Measurements from ENCODE around the gene CSNK2A1.

- no peak for TF ChIP-seq EZH2 (IDR thresholded peaks at IDR 0.05; ENCODE audit: borderline replicate concordance, insufficient read depth, low read depth, low read length, poor library complexity, severe bottlenecking)
- TF ChIP-seq, protein P1, sequence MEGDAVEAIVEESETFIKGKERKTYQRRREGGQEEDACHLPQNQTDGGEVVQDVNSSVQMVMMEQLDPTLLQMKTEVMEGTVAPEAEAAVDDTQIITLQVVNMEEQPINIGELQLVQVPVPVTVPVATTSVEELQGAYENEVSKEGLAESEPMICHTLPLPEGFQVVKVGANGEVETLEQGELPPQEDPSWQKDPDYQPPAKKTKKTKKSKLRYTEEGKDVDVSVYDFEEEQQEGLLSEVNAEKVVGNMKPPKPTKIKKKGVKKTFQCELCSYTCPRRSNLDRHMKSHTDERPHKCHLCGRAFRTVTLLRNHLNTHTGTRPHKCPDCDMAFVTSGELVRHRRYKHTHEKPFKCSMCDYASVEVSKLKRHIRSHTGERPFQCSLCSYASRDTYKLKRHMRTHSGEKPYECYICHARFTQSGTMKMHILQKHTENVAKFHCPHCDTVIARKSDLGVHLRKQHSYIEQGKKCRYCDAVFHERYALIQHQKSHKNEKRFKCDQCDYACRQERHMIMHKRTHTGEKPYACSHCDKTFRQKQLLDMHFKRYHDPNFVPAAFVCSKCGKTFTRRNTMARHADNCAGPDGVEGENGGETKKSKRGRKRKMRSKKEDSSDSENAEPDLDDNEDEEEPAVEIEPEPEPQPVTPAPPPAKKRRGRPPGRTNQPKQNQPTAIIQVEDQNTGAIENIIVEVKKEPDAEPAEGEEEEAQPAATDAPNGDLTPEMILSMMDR (IDR thresholded peaks at IDR 0.05): no peak
Observed at GRCh38 chr20:472889-473292, 70.7 kb downstream of the CSNK2A1 start.
